ENCODE data around the gene PMM1.

GRCh38 chr22:41595703-41596102 lies 6.1 kb upstream of the PMM1 start:
- TF ChIP-seq EZH2 (conservative IDR thresholded peaks at IDR 0.05; ENCODE audit: low read depth, low read length) = no peak
- TF ChIP-seq, protein P1, sequence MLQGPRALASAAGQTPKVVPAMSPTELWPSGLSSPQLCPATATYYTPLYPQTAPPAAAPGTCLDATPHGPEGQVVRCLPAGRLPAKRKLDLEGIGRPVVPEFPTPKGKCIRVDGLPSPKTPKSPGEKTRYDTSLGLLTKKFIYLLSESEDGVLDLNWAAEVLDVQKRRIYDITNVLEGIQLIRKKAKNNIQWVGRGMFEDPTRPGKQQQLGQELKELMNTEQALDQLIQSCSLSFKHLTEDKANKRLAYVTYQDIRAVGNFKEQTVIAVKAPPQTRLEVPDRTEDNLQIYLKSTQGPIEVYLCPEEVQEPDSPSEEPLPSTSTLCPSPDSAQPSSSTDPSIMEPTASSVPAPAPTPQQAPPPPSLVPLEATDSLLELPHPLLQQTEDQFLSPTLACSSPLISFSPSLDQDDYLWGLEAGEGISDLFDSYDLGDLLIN (CRISPR knock-in tag; IDR thresholded peaks at IDR 0.05; ENCODE audit: borderline replicate concordance) = no peak
- no peak for TF ChIP-seq CCAR2 (optimal IDR thresholded peaks at IDR 0.05; ENCODE audit: low read depth, low read length)

Data from HepG2 (cell line).